Activated CD8-positive, alpha-beta T cell treated with anti-CD3 and anti-CD28 coated beads, Interleukin-2, amount 10 ng/mL, durations not matched to agents 7 days and 5 days (primary cell): Measurements from ENCODE around the gene OR1I1. TPM values are rescaled to one million over a fixed set of nuclear protein-coding genes. Genes with fewer than 3 reads are reported as not detected.

Source experiments
- ATAC-seq: fragments of 150-1000 bp; cut with Tn5 transposase; one replicate; pipeline ENCODE4 v1.10.0; 2021; ENCODE audit warnings: moderate library complexity
- CTCF ChIA-PET: fragments of 350-600 bp; sonication (Branson Sonifier 250); formaldehyde crosslinking; loops from one replicate; lab custom pipeline; 2021; ENCODE audit warnings: antibody characterized with exemption; lab: Charles Lee
- POLR2A ChIA-PET: fragments of 350-600 bp; sonication (Branson Sonifier 250); formaldehyde crosslinking; loops from one replicate; lab custom pipeline; 2021; ENCODE audit warnings: antibody characterized with exemption; lab: Charles Lee
- DNase-seq: peaks from one replicate; pipeline ENCODE4 v3.0.0-alpha.2; 2020
- H3K27ac Mint-ChIP-seq: one replicate; pipeline ENCODE4 v1.8.0; 2021; ENCODE audit warnings: mild to moderate bottlenecking, mixed read lengths
- H3K27me3 Mint-ChIP-seq: one replicate; pipeline ENCODE4 v1.8.0; 2021; ENCODE audit warnings: low read depth, mixed read lengths
- H3K36me3 Mint-ChIP-seq: one replicate; pipeline ENCODE4 v1.8.0; 2021; ENCODE audit warnings: low read depth, mixed read lengths
- H3K4me1 Mint-ChIP-seq: one replicate; pipeline ENCODE4 v1.8.0; 2021; ENCODE audit warnings: low read depth, mixed read lengths
- H3K4me3 Mint-ChIP-seq: one replicate; pipeline ENCODE4 v1.8.0; 2021; ENCODE audit warnings: mild to moderate bottlenecking, mixed read lengths
- H3K9me3 Mint-ChIP-seq: one replicate; pipeline ENCODE4 v1.8.0; 2022; ENCODE audit warnings: mixed read lengths; ENCODE audit not compliant: insufficient read depth
- total RNA-seq, 2 experiments: library from RNA; stranded (reverse); gene quantifications; one replicate each; pipeline ENCODE4 v1.2.3, GENCODE V29; 2021

The OR1I1 gene
- total RNA-seq, 2 experiments from 2014 or later: not detected

DNA sequence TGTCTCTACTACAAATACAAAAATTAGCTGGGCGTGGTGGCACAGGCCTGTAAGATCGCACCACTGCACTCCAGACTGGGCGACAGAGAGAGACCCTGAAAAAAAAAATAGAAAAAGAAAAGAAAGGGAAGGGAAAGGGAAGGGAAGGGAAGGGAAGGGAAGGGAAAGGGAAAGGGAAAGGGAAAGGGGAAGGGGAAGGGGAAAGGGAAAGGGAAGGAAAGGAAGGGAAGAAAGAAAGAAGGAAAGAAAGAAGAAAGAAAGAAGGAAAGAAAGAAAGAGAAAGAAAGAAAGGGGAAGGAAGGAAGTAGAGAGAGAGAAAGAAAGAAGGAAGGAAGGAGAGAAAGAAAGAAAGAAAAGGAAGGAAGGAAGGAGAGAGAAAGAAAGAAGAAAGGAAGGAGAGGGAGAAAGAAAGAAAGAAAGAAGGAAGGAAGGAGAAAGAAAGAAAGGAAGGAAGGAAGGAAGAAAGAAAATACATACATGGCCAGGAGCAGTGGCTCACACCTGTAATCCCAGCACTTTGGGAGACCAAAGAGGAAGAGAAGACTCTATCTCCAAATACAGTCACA lies 17.1 kb downstream of the OR1I1 start:
- Mint-ChIP-seq H3K9me3 (no peaks in the 10 kb centered on the region), H3K4me3 (no peak overlapping the region), H3K36me3 (peaks cover 2% of the 10 kb centered on the region), H3K4me1 (no peaks in the 10 kb centered on the region), H3K27me3 (no peaks in the 10 kb centered on the region), H3K27ac (no peak overlapping the region)
- DNase-seq (no peak), ATAC-seq (no peak)
- ChIA-PET POLR2A (interaction anchor here (0.8 kb wide), 1 partner anchor 25 kb away, joined by 3 read pairs; no protein-coding TSS in a partner anchor), CTCF (interaction anchor here (1.1 kb wide), 1 partner anchor 55 kb away, joined by 6 read pairs; no protein-coding TSS in a partner anchor)

DNA sequence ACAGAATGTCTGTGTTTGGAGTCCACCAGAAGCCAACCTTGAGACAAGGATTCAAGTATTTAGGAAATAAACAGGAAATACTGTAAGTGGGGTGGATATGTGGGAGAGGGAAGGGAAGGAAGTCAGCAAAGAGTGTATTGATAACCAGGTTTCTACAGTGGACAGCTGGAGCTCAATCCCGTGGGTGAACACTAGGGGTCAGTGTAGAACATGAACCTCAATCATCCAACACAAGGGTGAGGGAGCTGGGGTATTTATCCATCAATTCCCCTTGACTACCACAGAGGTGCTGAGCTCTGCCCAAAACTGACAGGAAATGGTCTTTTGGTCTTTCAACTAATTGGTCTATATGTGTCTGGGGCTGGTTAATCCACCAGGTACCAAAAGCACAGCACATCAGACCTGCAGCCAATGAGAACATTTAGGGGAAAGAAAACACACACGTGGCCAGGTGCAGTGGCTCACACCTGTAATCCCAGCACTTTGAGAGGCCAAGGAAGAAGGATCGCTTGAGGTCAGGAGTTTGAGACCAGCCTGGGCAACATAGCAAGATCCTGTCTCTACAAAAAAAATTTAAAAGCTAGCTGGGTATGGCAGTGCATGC lies 19.6 kb downstream of the OR1I1 start:
- CTCF ChIA-PET: interaction anchor here (0.9 to 3.5 kb wide), 18 partner anchors 9 to 454 kb away, joined by 3 to 40 read pairs (median 5); partner anchors contain the start of gene AKAP8L
- peak; percentile 73 for DNase-seq
- Mint-ChIP-seq H3K27ac (no peak overlapping the region), H3K36me3 (peaks cover 2% of the 10 kb centered on the region), H3K4me1 (peaks cover 3% of the 10 kb centered on the region), H3K27me3 (peaks cover 6% of the 10 kb centered on the region), H3K9me3 (no peaks in the 10 kb centered on the region), H3K4me3 (no peak overlapping the region)
- POLR2A ChIA-PET: interaction anchor here (1.0 kb wide), 1 partner anchor 12 kb away, joined by 3 read pairs; no protein-coding TSS in a partner anchor
- ATAC-seq: peak; percentile 57

DNA sequence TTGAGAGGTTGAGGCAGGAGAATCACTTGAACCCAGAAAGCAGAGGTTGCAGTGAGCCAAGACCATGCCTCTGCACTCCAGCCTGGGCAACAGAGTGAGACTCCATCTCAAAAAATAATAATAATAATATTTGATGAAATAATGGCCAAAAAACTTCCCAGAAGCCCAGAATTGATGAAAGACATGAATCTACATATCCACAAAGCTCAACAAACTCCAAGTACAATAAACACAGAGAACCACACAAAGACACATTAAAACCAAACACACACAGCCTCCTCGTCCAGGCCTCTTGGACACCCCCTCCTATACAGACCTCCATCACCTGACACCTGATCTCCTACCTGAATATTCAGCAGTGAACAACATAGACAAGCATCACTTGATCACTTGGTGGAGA lies 22.0 kb downstream of the OR1I1 start:
- no peak overlapping the region for H3K27ac Mint-ChIP-seq
- H3K9me3 Mint-ChIP-seq: no peaks in the 10 kb centered on the region
- ATAC-seq: no peak
- peaks cover 14% of the 10 kb centered on the region for H3K4me1 Mint-ChIP-seq
- DNase-seq: no peak
- H3K27me3 Mint-ChIP-seq: peaks cover 16% of the 10 kb centered on the region
- ChIA-PET POLR2A (no interaction called here), CTCF (interaction anchor here (1.1 kb wide), 1 partner anchor 73 kb away, joined by 4 read pairs; no protein-coding TSS in a partner anchor)
- H3K36me3 Mint-ChIP-seq: peaks cover 2% of the 10 kb centered on the region
- no peak overlapping the region for H3K4me3 Mint-ChIP-seq

DNA sequence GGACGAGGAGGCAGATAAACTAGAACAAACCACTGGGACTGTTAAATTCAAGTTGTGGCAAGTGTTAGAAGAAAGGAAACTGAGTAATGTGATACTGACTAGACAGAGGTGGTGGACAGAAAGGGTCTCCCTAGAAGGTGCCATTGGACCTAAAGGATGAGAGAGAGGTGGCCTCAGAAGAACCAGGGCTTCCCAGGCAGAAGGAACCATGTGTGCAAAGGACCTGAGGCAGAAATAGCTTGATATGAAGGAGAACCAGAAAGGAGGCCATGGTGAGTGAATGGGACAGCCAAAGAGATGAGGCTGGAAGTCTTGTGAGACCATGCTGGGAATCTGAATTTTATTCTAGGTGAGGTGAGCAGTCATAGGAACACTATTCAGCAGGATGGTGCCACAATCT lies 22.4 kb downstream of the OR1I1 start:
- POLR2A ChIA-PET: no interaction called here
- CTCF ChIA-PET: no interaction called here
- ATAC-seq (no peak), DNase-seq (no peak)
- Mint-ChIP-seq H3K4me1 (peaks cover 14% of the 10 kb centered on the region), H3K36me3 (peaks cover 2% of the 10 kb centered on the region), H3K9me3 (no peaks in the 10 kb centered on the region), H3K27me3 (peaks cover 16% of the 10 kb centered on the region), H3K4me3 (no peak overlapping the region), H3K27ac (no peak overlapping the region)

DNA sequence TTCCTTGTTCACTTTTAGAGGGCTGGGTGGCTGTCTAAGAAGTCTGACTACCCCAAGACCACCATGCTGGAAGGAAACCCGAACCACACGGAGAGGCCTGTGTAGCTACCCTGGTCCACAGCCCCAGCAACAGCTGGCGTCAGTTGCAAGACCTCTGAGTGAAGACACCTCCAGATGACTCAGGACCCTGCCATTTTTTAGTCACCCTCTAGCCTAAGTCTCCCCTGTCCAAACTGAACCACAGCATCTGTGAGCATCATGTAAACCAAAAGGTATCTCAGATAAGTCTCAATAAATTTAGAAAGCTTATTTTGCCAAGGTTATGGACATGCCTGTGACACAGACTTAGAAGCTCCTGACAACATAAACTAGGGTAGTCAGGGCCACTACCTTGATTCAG lies 23.0 kb downstream of the OR1I1 start:
- POLR2A ChIA-PET: no interaction called here
- no peak for ATAC-seq
- H3K27ac Mint-ChIP-seq: no peak overlapping the region

DNA sequence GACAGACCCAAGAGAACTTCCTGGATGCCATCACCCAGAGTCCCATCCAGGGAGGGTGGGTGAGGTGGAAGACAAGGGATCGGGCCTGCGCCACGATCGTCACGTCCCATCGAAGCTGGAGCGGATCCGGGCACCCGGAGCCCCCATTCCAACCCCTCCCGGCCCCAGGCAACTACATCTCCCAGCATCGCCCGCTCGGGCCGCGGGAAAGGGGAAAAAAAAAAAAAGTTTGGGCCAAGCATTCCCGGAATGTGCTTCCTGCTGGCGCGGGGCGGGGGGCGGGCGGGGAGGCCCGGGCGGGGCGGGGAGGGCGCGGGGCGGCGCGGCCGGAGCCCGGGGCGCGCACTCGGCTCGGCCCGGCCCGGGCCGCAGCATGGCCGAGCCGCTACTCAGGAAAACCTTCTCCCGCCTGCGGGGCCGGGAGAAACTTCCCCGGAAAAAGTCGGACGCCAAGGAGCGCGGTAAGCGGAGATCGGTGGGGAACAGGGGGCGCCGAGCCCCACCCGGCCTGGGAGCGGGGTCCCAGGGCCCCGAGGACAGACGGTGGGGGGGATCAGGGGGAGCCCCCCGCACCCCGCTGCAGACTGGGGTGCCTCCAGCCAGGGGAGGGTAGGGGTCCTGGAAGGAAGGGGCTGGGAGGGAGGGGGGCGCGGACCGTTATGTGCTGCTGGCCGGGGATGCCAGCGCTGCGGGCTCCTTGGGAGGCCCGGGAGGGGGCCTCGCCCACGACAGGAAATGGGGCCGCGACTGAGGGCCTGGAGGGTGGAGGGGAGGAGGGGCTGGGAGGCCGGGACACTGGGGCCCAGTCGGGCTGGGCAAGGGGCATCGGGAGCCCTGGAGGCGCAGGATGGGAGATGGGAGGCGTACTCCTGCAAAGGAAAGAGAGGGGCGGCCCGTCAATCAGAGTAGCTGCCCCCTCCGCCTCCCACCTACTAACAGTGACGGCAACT lies 25.3 kb downstream of the OR1I1 start, which contains the start of gene SYDE1:
TSS of gene SYDE1 (plus strand) at position 341 of the 950 bp plus-strand sequence. CDS start at position 374, 33 bp downstream.
- ChIA-PET CTCF (interaction anchor here (1.5 to 1.6 kb wide), 2 partner anchors 15 to 17 kb away, joined by 5 to 6 read pairs; no protein-coding TSS in a partner anchor), POLR2A (interaction anchor here (1.5 kb wide), 1 partner anchor 17 kb away, joined by 3 read pairs; no protein-coding TSS in a partner anchor)
- H3K36me3 Mint-ChIP-seq: no peaks in the 10 kb centered on the region
- DNase-seq (no peak), ATAC-seq (peak; percentile 53)
- H3K4me1 Mint-ChIP-seq: peaks cover 14% of the 10 kb centered on the region
- H3K9me3 Mint-ChIP-seq: no peaks in the 10 kb centered on the region
- peaks cover 16% of the 10 kb centered on the region for H3K27me3 Mint-ChIP-seq
- H3K4me3 Mint-ChIP-seq: peak within 1 kb of the TSS; percentile 45
- peak within 1 kb of the TSS; percentile 39 for H3K27ac Mint-ChIP-seq

More for the DNA sequence above, 23.0 kb downstream of the OR1I1 start:
- peaks cover 14% of the 10 kb centered on the region for H3K4me1 Mint-ChIP-seq
- CTCF ChIA-PET: interaction anchor here (1.4 kb wide), 1 partner anchor 46 kb away, joined by 3 read pairs; no protein-coding TSS in a partner anchor
- DNase-seq: no peak
- H3K4me3 Mint-ChIP-seq: no peak overlapping the region
- H3K9me3 Mint-ChIP-seq: no peaks in the 10 kb centered on the region
- H3K36me3 Mint-ChIP-seq: peaks cover 2% of the 10 kb centered on the region
- peaks cover 16% of the 10 kb centered on the region for H3K27me3 Mint-ChIP-seq

GRCh38 chr19:15108145-15108844 lies 26.3 kb downstream of the OR1I1 start:
- H3K9me3 Mint-ChIP-seq: no peaks in the 10 kb centered on the region
- CTCF ChIA-PET: interaction anchor here (1.6 kb wide), 1 partner anchor 16 kb away, joined by 6 read pairs; no protein-coding TSS in a partner anchor

GRCh38 chr19:15108845-15109767 lies 27.1 kb downstream of the OR1I1 start:
- CTCF ChIA-PET: interaction anchor here (1.6 kb wide), 1 partner anchor 17 kb away, joined by 6 read pairs; no protein-coding TSS in a partner anchor
- H3K27ac Mint-ChIP-seq: no peak overlapping the region
- peaks cover 14% of the 10 kb centered on the region for H3K4me1 Mint-ChIP-seq
- DNase-seq (no peak), ATAC-seq (no peak)
- peaks cover 16% of the 10 kb centered on the region for H3K27me3 Mint-ChIP-seq
- no peak overlapping the region for H3K4me3 Mint-ChIP-seq
- H3K9me3 Mint-ChIP-seq: no peaks in the 10 kb centered on the region
- no peaks in the 10 kb centered on the region for H3K36me3 Mint-ChIP-seq
- POLR2A ChIA-PET: no interaction called here

More at GRCh38 chr19:15108145-15108844, 26.3 kb downstream of the OR1I1 start:
- H3K27me3 Mint-ChIP-seq: peaks cover 16% of the 10 kb centered on the region
- H3K4me1 Mint-ChIP-seq: peaks cover 14% of the 10 kb centered on the region
- no peak overlapping the region for H3K4me3 Mint-ChIP-seq
- H3K36me3 Mint-ChIP-seq: no peaks in the 10 kb centered on the region
- DNase-seq: no peak
- peak overlapping the region; percentile 39 for H3K27ac Mint-ChIP-seq
- POLR2A ChIA-PET: interaction anchor here (0.6 to 1.5 kb wide), 2 partner anchors 11 to 16 kb away, joined by 3 read pairs; no protein-coding TSS in a partner anchor
- no peak for ATAC-seq

DNA sequence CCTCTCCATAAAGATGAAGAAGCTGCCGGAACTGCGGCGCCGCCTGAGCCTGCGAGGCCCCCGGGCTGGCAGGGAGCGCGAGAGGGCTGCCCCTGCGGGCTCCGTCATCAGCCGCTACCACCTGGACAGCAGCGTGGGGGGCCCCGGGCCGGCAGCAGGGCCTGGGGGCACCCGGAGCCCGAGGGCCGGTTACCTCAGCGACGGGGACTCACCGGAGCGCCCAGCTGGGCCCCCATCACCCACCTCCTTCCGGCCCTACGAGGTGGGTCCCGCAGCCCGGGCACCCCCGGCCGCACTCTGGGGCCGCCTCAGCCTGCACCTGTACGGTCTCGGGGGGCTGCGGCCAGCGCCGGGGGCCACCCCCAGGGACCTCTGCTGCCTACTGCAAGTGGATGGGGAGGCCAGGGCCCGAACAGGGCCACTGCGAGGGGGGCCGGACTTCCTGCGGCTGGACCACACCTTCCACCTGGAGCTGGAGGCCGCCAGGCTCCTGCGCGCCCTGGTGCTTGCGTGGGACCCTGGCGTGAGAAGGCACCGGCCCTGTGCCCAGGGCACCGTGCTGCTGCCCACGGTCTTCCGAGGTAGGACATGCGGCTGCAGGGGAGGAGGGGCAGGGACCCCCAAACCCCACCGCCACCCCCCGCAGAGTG lies 27.9 kb downstream of the OR1I1 start:
- H3K36me3 Mint-ChIP-seq: peaks cover 3% of the 10 kb centered on the region
- no peak for DNase-seq
- no peak for ATAC-seq
- H3K9me3 Mint-ChIP-seq: no peaks in the 10 kb centered on the region
- CTCF ChIA-PET: interaction anchor here (0.6 kb wide), 1 partner anchor 761 kb away, joined by 4 read pairs; no protein-coding TSS in a partner anchor
- H3K27me3 Mint-ChIP-seq: peaks cover 16% of the 10 kb centered on the region
- H3K27ac Mint-ChIP-seq: no peak overlapping the region
- H3K4me3 Mint-ChIP-seq: no peak overlapping the region
- H3K4me1 Mint-ChIP-seq: peaks cover 14% of the 10 kb centered on the region
- POLR2A ChIA-PET: no interaction called here
